GM23338 (cell line): ENCODE results near the gene DHX8.

Experiments used
- CREB1 ChIP-seq: fragments of 250-450 bp; sonication (Bioruptor Pico); IDR thresholded peaks from 2 replicates; pipeline ENCODE4 v1.5.0; 2020; ENCODE audit warnings: low read depth, mild to moderate bottlenecking, moderate library complexity
- CTCF ChIP-seq, 2 experiments: fragments of 200-600 bp in 1 of 2; sonication (generic) in 1 of 2; conservative IDR thresholded peaks; 2 replicates each; pipeline versions ENCODE4 v1.5.1 to v1.6.1; 2016 to 2017; ENCODE audit warnings: antibody characterized with exemption in 2 of 2, low read depth in 2 of 2, mild to moderate bottlenecking in 2 of 2, moderate library complexity in 1 of 2
- EZH2 ChIP-seq: fragments of 200-600 bp; sonication (generic); IDR thresholded peaks from one replicate; pipeline ENCODE4 v1.8.0; 2017; ENCODE audit warnings: antibody characterized with exemption, mild to moderate bottlenecking, low read depth; ENCODE audit not compliant: unreplicated experiment
- EZH2phosphoT487 ChIP-seq: fragments of 200-600 bp; sonication (generic); IDR thresholded peaks from one replicate; pipeline ENCODE4 v1.8.1; 2018; ENCODE audit warnings: antibody characterized with exemption; ENCODE audit not compliant: unreplicated experiment
- JUNB ChIP-seq: IDR thresholded peaks from one replicate; pipeline ENCODE4 v1.6.1; 2016; ENCODE audit warnings: antibody characterized with exemption; ENCODE audit not compliant: unreplicated experiment
- POLR2AphosphoS5 ChIP-seq: IDR thresholded peaks from 2 replicates; pipeline ENCODE4 v1.6.1; 2016; ENCODE audit warnings: antibody characterized with exemption, low read depth
- REST ChIP-seq: IDR thresholded peaks from one replicate; pipeline ENCODE4 v1.6.1; 2018; ENCODE audit warnings: antibody characterized with exemption; ENCODE audit not compliant: unreplicated experiment
- STAT1 ChIP-seq: IDR thresholded peaks from one replicate; pipeline ENCODE4 v1.6.1; 2016; ENCODE audit warnings: antibody characterized with exemption; ENCODE audit not compliant: unreplicated experiment

GRCh38 chr17:43549496-43549895 is 65.7 kb downstream of the DHX8 start:
- no peak for TF ChIP-seq CTCF (conservative IDR thresholded peaks at IDR 0.05; ENCODE audit: low read depth in 2 of 2)
- no peak for TF ChIP-seq POLR2AphosphoS5
- no peak for TF ChIP-seq JUNB
- no peak for TF ChIP-seq EZH2
- no peak for TF ChIP-seq CREB1
- no peak for TF ChIP-seq EZH2phosphoT487
- TF ChIP-seq STAT1: no peak
- TF ChIP-seq REST: no peak
